WTC11 (cell line): ENCODE data around the gene REEP3. TPM values are rescaled to one million over a fixed set of nuclear protein-coding genes. Genes with fewer than 3 reads are reported as not detected.

Experiments
- ARID4B ChIP-seq: sonication (generic); formaldehyde crosslinking; IDR thresholded peaks from 2 replicates; pipeline ENCODE4 v1.8.0; 2023; ENCODE audit warnings: missing genetic modification reagents, mild to moderate bottlenecking, borderline replicate concordance
- CREB1 ChIP-seq: sonication (generic); formaldehyde crosslinking; IDR thresholded peaks from 2 replicates; pipeline ENCODE4 v1.8.0; 2023; ENCODE audit warnings: mild to moderate bottlenecking, missing genetic modification reagents
- FOXK1 ChIP-seq: sonication (generic); formaldehyde crosslinking; IDR thresholded peaks from 2 replicates; pipeline ENCODE4 v1.8.0; 2022; ENCODE audit warnings: mild to moderate bottlenecking, moderate library complexity, missing genetic modification reagents
- GRHL2 ChIP-seq: fragments of 250-450 bp; sonication (Bioruptor Pico); IDR thresholded peaks from 2 replicates; pipeline ENCODE4 v1.8.0; 2022; ENCODE audit warnings: mild to moderate bottlenecking, moderate library complexity; ENCODE audit not compliant: insufficient replicate concordance, severe bottlenecking
- GTF2I ChIP-seq: fragments of 250-450 bp; sonication (Bioruptor Pico); conservative IDR thresholded peaks from 2 replicates; pipeline ENCODE4 v1.4.0; 2021; ENCODE audit warnings: mild to moderate bottlenecking
- HMGA2 ChIP-seq: fragments of 250-450 bp; sonication (Bioruptor Pico); IDR thresholded peaks from 2 replicates; pipeline ENCODE4 v1.4.0; 2021; ENCODE audit warnings: mild to moderate bottlenecking, moderate library complexity
- IRF2 ChIP-seq: sonication (generic); formaldehyde crosslinking; IDR thresholded peaks from 2 replicates; pipeline ENCODE4 v1.8.0; 2022; ENCODE audit warnings: low read depth, missing genetic modification reagents, borderline replicate concordance
- JUN ChIP-seq: sonication (generic); formaldehyde crosslinking; IDR thresholded peaks from 2 replicates; pipeline ENCODE4 v1.8.0; 2023; ENCODE audit warnings: mild to moderate bottlenecking, missing genetic modification reagents
- MYBL2 ChIP-seq: sonication (generic); formaldehyde crosslinking; IDR thresholded peaks from 2 replicates; pipeline ENCODE4 v1.8.1; 2023; ENCODE audit warnings: mild to moderate bottlenecking, moderate library complexity, missing genetic modification reagents
- RELA ChIP-seq: sonication (generic); formaldehyde crosslinking; IDR thresholded peaks from 2 replicates; pipeline ENCODE4 v1.8.1; 2022; ENCODE audit warnings: missing genetic modification reagents, mild to moderate bottlenecking, borderline replicate concordance
- ZBTB21 ChIP-seq: sonication (generic); formaldehyde crosslinking; IDR thresholded peaks from 2 replicates; pipeline ENCODE4 v1.8.1; 2023; ENCODE audit warnings: mild to moderate bottlenecking, missing genetic modification reagents, borderline replicate concordance
- ZMAT4 ChIP-seq: fragments of 250-450 bp; sonication (Bioruptor Pico); IDR thresholded peaks from 2 replicates; pipeline ENCODE4 v1.9.0; 2021; ENCODE audit warnings: mild to moderate bottlenecking
- ZNF121 ChIP-seq: sonication (generic); formaldehyde crosslinking; IDR thresholded peaks from 2 replicates; pipeline ENCODE4 v1.8.0; 2023; ENCODE audit warnings: missing genetic modification reagents
- ZNF532 ChIP-seq: fragments of 250-450 bp; sonication (Bioruptor Pico); IDR thresholded peaks from 2 replicates; pipeline ENCODE4 v1.9.0; 2021; ENCODE audit warnings: mild to moderate bottlenecking, borderline replicate concordance
- total RNA-seq: library from RNA; stranded (reverse); gene quantifications from 3 replicates; pipeline ENCODE4 v1.2.3, GENCODE V29; 2021
- TF ChIP-seq, protein P1 (sequence below): sonication (generic); formaldehyde crosslinking; conservative IDR thresholded peaks from 2 replicates; pipeline ENCODE4 v1.8.1; 2023; ENCODE audit warnings: mild to moderate bottlenecking, low read depth, missing genetic modification reagents, moderate library complexity
- TF ChIP-seq, protein P2 (sequence below): fragments of 250-450 bp; sonication (Bioruptor Pico); IDR thresholded peaks from 2 replicates; pipeline ENCODE4 v1.9.0; 2021; ENCODE audit warnings: moderate library complexity, mild to moderate bottlenecking, inconsistent platforms, borderline replicate concordance
- TF ChIP-seq, protein P3 (sequence below): sonication (generic); formaldehyde crosslinking; IDR thresholded peaks from 2 replicates; pipeline ENCODE4 v1.8.0; 2022; ENCODE audit warnings: mild to moderate bottlenecking, missing genetic modification reagents
- TF ChIP-seq, protein P4 (sequence below): fragments of 250-450 bp; sonication (Bioruptor Pico); IDR thresholded peaks from 2 replicates; pipeline ENCODE4 v2.1.2; 2022; ENCODE audit warnings: mild to moderate bottlenecking, moderate library complexity

Gene REEP3
- total RNA-seq, 1 experiment from 2014 or later = 18.5 TPM

DNA sequence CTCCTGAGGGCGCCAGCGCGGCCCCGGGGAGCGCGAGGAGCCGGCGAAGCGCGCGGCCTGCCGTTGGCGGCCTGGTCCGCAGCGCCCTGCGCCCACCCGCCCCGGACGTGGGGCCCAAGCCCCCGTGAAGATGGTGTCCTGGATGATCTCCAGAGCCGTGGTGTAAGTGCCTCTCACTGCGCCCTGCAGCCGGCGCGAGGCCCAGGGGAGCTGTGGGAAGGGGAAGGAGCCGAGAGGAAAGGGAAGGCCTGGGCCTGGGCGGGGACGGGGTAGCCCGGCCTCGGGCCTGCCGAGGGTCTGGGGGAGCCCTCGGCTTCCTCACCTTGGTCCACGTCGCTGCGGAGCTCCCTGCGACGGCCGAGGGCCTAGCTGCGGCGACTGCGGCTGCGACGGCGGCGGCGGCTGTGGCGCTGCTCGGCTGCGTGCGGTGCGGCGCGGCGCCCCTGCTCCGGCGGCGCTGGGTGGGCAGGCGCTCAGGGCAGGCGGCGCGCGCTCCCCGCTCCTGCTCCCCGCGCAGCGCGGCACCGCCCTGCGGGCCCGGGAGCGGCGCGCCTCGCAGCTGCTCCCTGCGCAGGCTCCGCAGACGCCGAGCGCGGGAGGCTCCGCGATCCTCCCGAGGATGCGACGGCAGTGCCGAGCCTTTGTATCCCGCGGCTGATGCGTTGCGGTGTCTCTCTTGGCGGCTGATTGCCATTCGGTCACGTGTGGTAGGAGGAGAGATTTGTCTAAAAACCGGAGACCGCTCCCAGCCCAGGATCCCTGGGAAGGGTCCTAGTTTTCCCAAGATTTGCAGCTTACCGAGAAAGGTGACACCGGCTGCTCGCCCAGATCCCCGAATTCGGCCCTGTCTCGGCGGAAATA lies 445 bp downstream of the REEP3 start (continued):
- TF ChIP-seq, protein P1, sequence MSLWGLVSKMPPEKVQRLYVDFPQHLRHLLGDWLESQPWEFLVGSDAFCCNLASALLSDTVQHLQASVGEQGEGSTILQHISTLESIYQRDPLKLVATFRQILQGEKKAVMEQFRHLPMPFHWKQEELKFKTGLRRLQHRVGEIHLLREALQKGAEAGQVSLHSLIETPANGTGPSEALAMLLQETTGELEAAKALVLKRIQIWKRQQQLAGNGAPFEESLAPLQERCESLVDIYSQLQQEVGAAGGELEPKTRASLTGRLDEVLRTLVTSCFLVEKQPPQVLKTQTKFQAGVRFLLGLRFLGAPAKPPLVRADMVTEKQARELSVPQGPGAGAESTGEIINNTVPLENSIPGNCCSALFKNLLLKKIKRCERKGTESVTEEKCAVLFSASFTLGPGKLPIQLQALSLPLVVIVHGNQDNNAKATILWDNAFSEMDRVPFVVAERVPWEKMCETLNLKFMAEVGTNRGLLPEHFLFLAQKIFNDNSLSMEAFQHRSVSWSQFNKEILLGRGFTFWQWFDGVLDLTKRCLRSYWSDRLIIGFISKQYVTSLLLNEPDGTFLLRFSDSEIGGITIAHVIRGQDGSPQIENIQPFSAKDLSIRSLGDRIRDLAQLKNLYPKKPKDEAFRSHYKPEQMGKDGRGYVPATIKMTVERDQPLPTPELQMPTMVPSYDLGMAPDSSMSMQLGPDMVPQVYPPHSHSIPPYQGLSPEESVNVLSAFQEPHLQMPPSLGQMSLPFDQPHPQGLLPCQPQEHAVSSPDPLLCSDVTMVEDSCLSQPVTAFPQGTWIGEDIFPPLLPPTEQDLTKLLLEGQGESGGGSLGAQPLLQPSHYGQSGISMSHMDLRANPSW = no peak
- TF ChIP-seq ARID4B (CRISPR knock-in tag) = 0 out of 2 replicates have a peak, but pooled peaks have one; percentile 42
- TF ChIP-seq, protein P2, sequence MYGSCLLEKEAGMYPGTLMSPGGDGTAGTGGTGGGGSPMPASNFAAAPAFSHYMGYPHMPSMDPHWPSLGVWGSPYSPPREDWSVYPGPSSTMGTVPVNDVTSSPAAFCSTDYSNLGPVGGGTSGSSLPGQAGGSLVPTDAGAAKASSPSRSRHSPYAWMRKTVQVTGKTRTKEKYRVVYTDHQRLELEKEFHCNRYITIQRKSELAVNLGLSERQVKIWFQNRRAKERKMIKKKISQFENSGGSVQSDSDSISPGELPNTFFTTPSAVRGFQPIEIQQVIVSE (CRISPR knock-in tag) = no peak
- 0 out of 2 replicates have a peak, but pooled peaks have one; percentile 63 for TF ChIP-seq JUN (CRISPR knock-in tag)
- no peak for TF ChIP-seq ZNF532 (CRISPR knock-in tag)
- TF ChIP-seq GRHL2 (CRISPR knock-in tag) = no peak
- TF ChIP-seq GTF2I (CRISPR knock-in tag) = no peak
- TF ChIP-seq ZMAT4 (CRISPR knock-in tag) = no peak
- TF ChIP-seq ZNF121 (CRISPR knock-in tag) = no peak
- TF ChIP-seq MYBL2 = no peak
- TF ChIP-seq IRF2 (CRISPR knock-in tag) = no peak
- no peak for TF ChIP-seq CREB1
- TF ChIP-seq, protein P3, sequence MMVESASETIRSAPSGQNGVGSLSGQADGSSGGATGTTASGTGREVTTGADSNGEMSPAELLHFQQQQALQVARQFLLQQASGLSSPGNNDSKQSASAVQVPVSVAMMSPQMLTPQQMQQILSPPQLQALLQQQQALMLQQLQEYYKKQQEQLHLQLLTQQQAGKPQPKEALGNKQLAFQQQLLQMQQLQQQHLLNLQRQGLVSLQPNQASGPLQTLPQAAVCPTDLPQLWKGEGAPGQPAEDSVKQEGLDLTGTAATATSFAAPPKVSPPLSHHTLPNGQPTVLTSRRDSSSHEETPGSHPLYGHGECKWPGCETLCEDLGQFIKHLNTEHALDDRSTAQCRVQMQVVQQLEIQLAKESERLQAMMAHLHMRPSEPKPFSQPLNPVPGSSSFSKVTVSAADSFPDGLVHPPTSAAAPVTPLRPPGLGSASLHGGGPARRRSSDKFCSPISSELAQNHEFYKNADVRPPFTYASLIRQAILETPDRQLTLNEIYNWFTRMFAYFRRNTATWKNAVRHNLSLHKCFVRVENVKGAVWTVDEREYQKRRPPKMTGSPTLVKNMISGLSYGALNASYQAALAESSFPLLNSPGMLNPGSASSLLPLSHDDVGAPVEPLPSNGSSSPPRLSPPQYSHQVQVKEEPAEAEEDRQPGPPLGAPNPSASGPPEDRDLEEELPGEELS (CRISPR knock-in tag) = no peak
- TF ChIP-seq HMGA2 (CRISPR knock-in tag) = no peak
- TF ChIP-seq FOXK1 (CRISPR knock-in tag) = peak; percentile 9; the same call in 1 of the 2 replicates
- no peak for TF ChIP-seq ZBTB21 (CRISPR knock-in tag)
- TF ChIP-seq RELA (CRISPR knock-in tag) = no peak
- TF ChIP-seq, protein P4, sequence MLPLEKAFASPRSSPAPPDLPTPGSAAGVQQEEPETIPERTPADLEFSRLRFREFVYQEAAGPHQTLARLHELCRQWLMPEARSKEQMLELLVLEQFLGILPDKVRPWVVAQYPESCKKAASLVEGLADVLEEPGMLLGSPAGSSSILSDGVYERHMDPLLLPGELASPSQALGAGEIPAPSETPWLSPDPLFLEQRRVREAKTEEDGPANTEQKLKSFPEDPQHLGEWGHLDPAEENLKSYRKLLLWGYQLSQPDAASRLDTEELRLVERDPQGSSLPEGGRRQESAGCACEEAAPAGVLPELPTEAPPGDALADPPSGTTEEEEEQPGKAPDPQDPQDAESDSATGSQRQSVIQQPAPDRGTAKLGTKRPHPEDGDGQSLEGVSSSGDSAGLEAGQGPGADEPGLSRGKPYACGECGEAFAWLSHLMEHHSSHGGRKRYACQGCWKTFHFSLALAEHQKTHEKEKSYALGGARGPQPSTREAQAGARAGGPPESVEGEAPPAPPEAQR (CRISPR knock-in tag) = no peak
